ENCODE results near the gene PLD1.

Gene PLD1

GRCh38 chr3:171790898-171791691 is 19.2 kb downstream of the PLD1 start:
- DNase-seq = no peak

GRCh38 chr3:171790574-171790897 is 19.7 kb downstream of the PLD1 start:
- DNase-seq = peak; percentile 73

- no peak for DNase-seq
Observed at GRCh38 chr3:171789759-171790505, 20.4 kb downstream of the PLD1 start.

- DNase-seq = no peak
Observed at GRCh38 chr3:171788546-171789351, 21.5 kb downstream of the PLD1 start.

- DNase-seq = no peak
Observed at GRCh38 chr3:171786997-171787396, 23.3 kb downstream of the PLD1 start.

- DNase-seq = no peak
Observed at GRCh38 chr3:171784937-171785336, 25.3 kb downstream of the PLD1 start.

- DNase-seq = no peak
Observed at GRCh38 chr3:171784387-171784786, 25.9 kb downstream of the PLD1 start.

- DNase-seq = no peak
Observed at GRCh38 chr3:171783626-171784025, 26.7 kb downstream of the PLD1 start.

GRCh38 chr3:171783086-171783485 is 27.2 kb downstream of the PLD1 start:
- DNase-seq = no peak

GRCh38 chr3:171782617-171783016 is 27.7 kb downstream of the PLD1 start:
- no peak for DNase-seq

- DNase-seq = no peak
Observed at GRCh38 chr3:171781711-171782127, 28.6 kb downstream of the PLD1 start.

- no peak for DNase-seq
Observed at GRCh38 chr3:171778493-171778892, 31.8 kb downstream of the PLD1 start.

GRCh38 chr3:171777596-171777995 is 32.7 kb downstream of the PLD1 start:
- no peak for DNase-seq

GRCh38 chr3:171776839-171777583 is 33.3 kb downstream of the PLD1 start:
- DNase-seq = no peak

- no peak for DNase-seq
Observed at GRCh38 chr3:171776411-171776810, 33.9 kb downstream of the PLD1 start.

GRCh38 chr3:171775943-171776342 is 34.3 kb downstream of the PLD1 start:
- no peak for DNase-seq

- DNase-seq = no peak
Observed at GRCh38 chr3:171774521-171774920, 35.8 kb downstream of the PLD1 start.

GRCh38 chr3:171772427-171773056 is 37.7 kb downstream of the PLD1 start:
- peak; percentile 46 for DNase-seq

GRCh38 chr3:171770689-171771620 is 39.3 kb downstream of the PLD1 start:
- DNase-seq = peak; percentile 32

- no peak for DNase-seq
Observed at GRCh38 chr3:171769461-171769860, 40.8 kb downstream of the PLD1 start.

- no peak for DNase-seq
Observed at GRCh38 chr3:171768986-171769385, 41.3 kb downstream of the PLD1 start.

All from NCI-H2029 treated with DMSO at 0.1 percent for 48 hours (cell line).